NCI-H82 (cell line): Measurements from ENCODE around the gene MAGI1.
A peak's percentile ranks its signal among the peaks of the same experiment; 100 is the strongest.

Experiments used
- DNase-seq: peaks from one replicate; lab custom pipeline; 2025; lab: John Stamatoyannopoulos, UW

MAGI1 gene

DNA sequence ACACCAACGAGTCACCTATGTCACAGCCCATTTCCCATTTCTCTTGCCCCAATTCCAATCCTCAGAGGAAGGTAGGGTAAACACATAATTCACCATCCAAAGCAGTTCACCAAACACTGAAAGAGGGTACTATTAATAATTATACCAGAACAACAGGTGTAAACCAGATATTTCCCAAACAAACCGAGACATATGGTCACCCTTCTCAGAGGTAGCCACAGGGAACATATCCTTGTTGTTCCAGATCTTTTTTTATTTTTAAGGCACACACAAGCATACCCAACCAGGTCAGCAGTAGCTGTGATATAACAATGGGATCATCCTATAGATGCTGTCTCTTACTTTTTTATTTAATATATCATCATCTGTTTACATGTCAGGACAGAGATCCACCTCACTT lies 24.7 kb downstream of the MAGI1 start:
- no peak for DNase-seq

DNA sequence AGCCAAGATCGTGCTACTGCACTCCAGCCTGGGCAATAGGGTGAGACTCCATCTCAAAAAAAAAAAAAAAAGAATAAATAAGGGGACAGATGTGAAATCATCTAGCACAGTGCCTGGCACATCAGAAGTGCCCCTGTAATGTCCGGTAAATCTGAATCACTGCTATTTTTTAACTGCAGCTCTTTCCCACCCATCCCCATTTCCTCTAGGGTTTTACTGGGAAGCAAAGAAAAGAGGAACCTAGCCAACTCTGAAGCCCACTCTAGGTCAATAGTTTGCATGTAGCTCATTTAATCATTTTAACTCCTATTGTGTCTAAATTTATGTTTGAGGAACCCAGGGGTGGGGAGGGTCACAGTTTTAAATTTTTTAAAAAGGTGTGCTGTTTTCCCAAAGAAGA lies 26.0 kb downstream of the MAGI1 start:
- no peak for DNase-seq

DNA sequence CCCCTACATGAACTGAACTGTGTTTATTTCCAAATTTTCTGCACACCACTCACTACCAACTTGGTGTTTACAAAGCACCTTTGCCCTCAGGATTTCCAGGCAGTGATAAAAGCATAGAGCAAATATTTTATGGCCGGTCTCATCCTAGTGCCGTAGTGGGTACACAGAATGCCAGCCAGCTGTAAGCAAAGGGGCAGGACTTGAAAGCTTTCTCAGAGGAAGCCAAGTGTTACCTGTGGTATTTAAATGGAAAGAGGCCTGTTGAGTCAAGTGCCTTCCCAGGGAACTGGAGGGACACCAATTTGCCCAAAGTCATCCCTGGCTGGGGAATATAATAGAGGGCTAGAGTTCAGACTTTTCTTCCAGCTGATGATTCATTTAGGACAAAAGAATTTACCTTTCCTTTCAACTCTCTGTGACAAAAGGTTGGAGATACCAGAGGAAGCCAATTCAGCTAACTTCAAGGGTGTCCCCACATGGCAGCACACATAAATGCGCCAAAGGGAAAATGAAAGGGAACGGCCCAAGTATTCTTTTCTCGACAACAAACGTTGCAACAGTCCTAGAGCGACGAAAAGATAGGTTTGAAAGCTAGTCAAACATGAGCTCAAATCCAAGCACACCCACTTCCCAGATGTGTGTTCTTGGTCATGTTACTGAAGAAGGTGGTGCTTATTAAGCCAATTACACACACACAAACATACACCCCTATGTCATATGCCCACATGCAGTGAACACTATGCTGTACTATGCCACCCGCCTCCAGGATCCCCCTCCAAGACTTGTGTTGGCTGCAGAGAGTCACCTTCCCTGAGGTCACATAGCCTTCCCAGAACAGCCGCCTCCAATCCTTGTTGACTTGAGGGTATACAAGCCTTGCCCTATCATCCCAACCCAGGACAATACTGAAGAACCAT lies 27.7 kb downstream of the MAGI1 start:
- DNase-seq: no peak

GRCh38 chr3:66010348-66010738 lies 28.4 kb downstream of the MAGI1 start:
- no peak for DNase-seq

DNA sequence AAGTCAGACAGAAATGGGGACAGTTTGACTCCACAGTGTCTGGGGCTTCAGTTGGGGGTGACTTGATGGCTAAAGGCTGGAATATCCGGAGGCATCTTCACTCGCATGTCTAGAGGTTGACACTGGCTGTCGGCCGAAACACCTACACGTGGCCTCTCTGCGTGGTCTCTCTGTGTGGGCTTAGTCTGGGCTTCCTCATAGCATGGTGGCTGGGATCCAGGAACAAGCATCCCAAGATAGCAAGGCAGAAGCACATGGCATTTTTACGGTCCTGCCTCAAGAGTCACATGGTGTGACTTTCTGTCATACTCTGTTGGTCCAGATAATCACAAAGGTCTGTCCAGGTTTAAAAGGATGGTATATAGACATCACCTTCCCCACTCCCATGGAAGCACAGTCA lies 34.5 kb downstream of the MAGI1 start:
- no peak for DNase-seq

DNA sequence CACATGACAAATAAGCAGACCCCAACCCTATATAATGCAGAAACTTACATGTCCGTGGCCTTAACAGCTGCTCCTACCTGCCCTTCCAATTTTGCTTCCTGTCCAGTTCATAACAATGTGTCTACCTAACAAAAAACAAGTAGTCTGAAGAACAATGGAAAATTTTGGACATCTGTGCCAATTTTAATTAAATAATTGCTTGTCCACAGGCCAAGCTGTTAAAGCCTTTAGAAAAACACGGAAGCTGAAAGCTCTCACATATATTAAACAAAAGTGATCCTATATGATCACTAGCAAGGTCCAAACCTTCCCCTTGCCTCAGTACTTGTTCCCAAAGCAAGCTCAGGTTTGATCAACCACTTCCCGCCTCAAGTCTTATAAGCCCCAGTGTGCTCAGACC lies 37.1 kb downstream of the MAGI1 start:
- DNase-seq: peak; percentile 7

DNA sequence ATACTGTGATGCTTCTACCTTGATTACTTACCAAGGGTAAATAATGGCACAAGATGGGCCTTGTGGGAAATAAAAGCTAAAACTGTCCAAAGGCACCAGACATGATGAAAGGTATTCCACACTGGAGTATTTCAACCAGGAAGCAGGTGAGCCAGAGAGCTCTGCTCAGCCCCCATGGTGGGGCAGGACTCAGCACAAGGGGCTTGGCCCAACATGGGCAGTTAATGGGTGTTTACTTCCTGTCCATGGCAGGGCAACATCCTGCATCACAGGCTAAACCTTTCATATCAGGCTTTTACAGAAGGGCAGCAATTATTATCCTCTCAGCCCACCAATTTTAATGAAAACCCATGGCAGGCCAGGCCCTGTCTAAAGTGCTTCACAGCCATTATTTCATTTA lies 38.2 kb downstream of the MAGI1 start:
- no peak for DNase-seq

DNA sequence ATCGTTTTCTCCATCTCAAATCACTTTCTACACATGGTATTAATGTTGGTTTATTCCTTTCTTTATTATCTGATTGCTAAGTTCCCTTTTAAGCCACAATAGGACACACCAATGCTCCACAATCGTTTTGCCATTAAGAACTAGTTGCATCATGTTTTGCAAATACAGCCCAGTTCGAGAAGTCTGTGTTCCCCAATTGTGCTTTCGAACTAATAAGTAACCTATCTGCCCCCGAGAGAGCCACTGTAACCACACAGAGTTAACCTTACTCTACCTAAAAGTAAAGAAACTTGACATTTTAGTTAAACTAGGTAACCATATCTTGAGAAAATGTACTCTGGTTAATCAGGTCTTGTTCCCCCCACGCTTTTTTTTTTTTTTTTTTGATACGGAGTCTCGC lies 39.1 kb downstream of the MAGI1 start:
- no peak for DNase-seq

DNA sequence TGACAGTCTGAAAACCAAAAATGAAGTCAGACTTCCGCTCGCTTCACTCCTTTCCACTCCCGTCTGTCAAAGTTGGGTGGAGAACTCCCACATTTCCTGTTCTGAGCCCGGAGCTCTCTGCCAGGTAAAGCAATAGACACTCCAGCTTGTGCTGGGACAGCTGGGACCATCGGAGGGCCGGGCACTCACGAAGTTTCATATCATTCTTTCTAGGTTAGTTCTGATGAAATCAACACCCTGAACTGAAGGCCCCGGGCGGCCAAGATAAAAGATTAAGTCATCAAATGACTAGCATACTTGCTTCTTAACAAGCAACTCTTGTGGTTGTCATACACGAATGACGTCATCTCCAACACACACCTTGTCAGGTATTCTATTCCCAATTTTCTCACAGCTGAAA lies 42.1 kb downstream of the MAGI1 start:
- no peak for DNase-seq

DNA sequence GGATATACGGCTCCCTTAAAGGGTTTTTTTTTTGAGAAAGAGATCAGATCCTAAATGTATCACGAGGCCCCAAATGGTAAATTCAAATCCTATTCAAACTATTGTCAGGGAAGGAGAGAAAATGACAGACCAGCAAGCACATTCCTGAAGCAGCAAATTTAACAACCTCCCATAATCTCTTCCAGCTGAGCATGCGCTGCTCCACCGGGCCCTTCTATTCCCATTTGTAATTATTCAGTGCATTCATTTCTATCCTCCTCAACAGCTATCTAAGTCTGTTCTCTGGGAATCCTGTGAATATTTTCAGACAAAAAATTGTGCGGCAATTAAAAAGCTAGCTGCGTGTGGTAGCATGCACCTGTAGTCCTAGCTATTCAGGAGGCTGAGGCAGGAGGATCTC lies 43.2 kb downstream of the MAGI1 start:
- no peak for DNase-seq

GRCh38 chr3:65995030-65995429 lies 43.7 kb downstream of the MAGI1 start:
- no peak for DNase-seq

DNA sequence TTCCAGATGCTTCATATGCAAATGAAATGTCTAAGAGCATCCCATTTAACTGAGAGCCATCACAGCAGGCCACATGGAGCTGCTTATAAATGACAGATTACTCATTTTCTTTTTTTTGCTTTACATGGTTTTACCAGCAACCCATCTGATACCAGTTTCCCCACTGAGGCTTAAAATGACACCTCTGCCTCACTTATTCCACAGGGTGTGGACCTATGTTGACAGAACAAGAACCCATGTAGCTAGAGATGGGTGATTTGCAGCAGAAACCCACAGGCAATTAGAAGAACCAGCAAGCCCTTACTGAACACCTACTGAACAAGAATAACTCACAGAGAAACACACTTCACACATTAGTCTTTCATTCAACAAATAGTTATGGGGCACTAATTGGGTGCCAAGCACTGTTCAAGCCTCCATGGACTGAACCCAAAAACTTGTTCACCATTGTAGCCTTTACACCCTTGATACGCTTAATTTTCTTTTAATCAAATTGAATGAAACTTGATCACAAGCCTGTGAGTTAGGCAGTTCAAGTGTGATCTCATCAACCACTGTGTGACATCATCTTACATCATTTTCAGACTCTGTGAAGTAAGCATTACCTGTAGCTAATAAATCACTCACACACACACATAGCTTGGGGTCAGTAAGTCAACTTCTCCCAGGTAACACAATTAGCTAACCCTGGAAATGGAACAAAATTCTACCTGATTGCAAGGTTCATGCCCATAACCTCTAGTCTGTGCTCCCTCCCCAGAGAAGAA lies 45.4 kb downstream of the MAGI1 start:
- DNase-seq: no peak

- no peak for DNase-seq
Measured at GRCh38 chr3:65992106-65992505, 46.6 kb downstream of the MAGI1 start.

DNA sequence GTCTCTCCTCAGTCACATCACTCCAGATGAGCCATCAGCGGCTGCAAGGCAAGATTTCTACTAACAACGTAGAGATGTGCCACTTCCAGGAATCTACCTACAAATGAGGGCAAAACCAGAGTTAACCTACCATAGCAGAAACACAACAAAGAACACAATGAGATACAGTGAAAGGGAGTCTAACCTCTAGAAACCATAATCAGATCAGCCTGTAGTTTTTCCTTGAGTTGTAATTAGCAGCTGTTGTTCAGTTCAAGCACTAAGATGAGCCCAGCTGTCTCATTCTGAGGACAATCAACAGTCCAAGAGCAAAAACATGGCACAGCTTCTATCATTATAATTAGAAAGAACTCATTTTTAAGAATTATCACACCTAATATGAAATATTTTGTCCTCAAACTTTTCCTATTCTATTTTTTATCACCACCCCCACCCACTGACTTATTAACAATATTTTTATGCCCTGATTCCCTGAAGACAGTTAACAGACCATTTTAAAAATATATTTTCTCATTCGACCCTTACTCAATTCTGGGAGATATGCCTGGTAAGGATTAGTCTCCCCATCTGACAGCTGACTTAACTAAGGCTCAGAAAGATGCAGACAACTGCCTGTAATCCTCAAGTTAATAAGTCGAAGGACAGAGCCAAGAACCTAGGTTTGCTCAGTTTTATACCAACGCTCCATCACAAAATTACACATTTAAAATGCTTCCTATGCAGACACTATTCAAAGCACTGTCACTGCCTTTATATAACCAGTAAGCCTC lies 50.1 kb downstream of the MAGI1 start:
- peak; percentile 85 for DNase-seq

GRCh38 chr3:65986285-65986684 lies 52.4 kb downstream of the MAGI1 start:
- DNase-seq: no peak

- DNase-seq: no peak
Measured at GRCh38 chr3:65984975-65985374, 53.7 kb downstream of the MAGI1 start.

GRCh38 chr3:65983100-65983499 lies 55.6 kb downstream of the MAGI1 start:
- no peak for DNase-seq

GRCh38 chr3:65979731-65980130 lies 59.0 kb downstream of the MAGI1 start:
- DNase-seq: no peak

GRCh38 chr3:65979162-65979561 lies 59.6 kb downstream of the MAGI1 start:
- DNase-seq: no peak

DNA sequence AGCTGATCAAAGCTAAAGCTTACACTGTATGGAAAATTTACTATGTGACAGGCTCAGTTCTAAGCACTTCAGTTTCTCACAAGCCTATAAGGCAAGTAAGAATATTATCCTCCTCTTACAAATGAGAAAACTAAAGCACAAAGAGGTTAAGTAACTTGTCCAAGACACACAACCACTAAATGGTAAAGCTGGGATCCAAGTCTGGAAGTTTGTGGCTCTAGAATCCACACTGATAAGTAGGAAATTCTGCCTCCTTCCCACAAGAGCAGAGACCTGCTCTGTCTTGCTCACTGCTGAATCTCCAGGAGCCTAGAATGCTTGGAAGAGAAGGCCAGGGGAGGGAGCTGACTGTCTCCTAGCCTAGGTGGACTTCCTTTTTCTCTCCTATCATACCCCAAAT lies 60.6 kb downstream of the MAGI1 start:
- DNase-seq: no peak

DNA sequence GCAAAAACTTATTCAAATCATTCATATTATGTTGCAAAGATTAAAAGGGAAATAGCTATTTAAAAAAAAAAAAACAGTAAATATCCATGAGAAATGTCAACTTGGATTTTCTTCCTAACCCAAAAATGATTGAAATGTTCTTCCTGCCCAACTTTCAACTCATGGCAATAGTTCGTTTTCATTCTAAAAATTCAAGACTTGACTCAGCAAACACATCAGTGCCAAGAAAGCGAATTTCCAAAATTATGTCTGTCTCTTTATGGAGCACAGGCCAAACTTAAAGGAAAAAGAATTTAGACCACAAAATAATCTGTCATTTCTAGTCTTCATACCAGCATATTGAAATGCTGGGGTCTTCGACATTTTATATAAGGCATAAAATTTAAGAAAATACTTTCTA lies 63.7 kb downstream of the MAGI1 start:
- no peak for DNase-seq

DNA sequence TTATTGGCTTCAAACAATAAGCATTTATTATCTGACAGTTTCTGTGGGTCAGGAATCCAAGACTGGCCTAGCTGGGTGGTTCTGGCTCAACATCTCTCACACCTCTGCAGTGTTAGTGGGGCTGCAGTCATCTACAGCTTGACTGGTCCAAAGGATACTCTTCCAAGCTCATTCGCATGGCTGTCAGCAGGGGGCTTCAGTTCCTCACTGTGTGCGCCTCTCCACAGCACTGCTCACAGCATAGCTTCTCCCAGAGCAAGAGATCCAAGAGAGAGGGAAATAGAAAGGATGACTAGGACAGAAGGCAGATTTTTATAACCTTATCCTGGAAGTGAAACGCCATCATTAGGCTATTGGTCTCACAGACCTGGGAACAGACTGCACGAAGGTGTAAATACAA lies 64.2 kb downstream of the MAGI1 start:
- DNase-seq: peak; percentile 13

DNA sequence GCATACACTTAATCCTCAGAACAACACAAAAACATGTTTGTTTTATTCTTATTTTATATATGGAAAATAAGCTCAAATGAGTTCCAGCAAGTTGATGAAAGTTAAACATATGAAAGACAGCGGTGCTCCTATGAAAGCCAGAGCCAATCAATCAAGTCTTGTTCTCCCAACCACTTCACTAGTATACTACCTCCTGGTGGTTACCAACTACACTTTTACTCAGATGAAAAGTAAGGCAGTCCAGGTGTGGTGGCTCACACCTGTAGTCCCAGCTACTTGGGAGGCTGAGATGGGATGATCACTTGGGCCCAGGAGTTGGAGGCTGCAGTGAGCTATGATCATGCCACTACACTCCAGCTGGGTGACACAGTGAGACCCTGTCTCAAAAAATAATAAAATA lies 66.0 kb downstream of the MAGI1 start:
- no peak for DNase-seq
